Testis (tissue), 2 donors: ENCODE data around the gene RIMS3.

Experiments used
- POLR2A ChIP-seq: fragments of 450-650 bp; IDR thresholded peaks from one replicate; pipeline ENCODE4 v1.6.1; 2017; ENCODE audit warnings: antibody characterized with exemption, mild to moderate bottlenecking, moderate library complexity
- TF ChIP-seq, protein P1 (sequence below), 3 experiments: fragments of 450-650 bp in 2 of 3; fragments of 200-600 bp in 1 of 3; sonication (generic) in 1 of 3; IDR thresholded peaks; one replicate each; pipeline ENCODE4 v1.5.1; 2016 to 2019; ENCODE audit warnings: antibody characterized with exemption in 3 of 3, mild to moderate bottlenecking in 2 of 3, moderate library complexity in 1 of 3

DNA sequence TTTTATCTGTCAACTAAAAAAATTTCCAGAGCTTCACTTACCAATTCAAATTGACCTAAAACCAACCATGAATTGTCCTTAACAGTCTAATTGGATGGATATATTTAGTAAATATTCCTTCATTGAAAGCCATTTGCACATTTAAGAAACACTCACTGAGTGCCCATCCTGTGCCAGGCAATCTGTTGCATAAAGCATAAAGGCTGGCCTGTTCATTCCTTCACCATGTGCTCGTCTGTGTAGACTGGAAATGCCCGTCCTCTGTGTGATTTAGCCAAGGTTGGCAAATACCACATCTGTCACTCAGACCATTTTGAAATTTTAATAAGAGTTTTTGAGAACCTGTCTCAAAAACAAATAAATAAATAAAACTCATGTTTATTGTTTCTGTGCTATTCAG, 76.9 kb downstream of the RIMS3 start:
- TF ChIP-seq, protein P1, sequence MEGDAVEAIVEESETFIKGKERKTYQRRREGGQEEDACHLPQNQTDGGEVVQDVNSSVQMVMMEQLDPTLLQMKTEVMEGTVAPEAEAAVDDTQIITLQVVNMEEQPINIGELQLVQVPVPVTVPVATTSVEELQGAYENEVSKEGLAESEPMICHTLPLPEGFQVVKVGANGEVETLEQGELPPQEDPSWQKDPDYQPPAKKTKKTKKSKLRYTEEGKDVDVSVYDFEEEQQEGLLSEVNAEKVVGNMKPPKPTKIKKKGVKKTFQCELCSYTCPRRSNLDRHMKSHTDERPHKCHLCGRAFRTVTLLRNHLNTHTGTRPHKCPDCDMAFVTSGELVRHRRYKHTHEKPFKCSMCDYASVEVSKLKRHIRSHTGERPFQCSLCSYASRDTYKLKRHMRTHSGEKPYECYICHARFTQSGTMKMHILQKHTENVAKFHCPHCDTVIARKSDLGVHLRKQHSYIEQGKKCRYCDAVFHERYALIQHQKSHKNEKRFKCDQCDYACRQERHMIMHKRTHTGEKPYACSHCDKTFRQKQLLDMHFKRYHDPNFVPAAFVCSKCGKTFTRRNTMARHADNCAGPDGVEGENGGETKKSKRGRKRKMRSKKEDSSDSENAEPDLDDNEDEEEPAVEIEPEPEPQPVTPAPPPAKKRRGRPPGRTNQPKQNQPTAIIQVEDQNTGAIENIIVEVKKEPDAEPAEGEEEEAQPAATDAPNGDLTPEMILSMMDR (IDR thresholded peaks at IDR 0.05), result no peak
- no peak for TF ChIP-seq POLR2A
